Tongue (tissue), 2 donors: ENCODE measurements around the gene ABCA3. TPM values are rescaled to one million over a fixed set of nuclear protein-coding genes. Genes with fewer than 3 reads are reported as not detected.
"Not testable (repeated sequence)": the region's sequence is repeated elsewhere in the genome, so short reads cannot be mapped to it uniquely, and the experiment has no call there.

ENCODE experiments used
- DNase-seq: peaks from one replicate; pipeline ENCODE4 v3.0.0-alpha.2; 2015
- total RNA-seq: library from RNA; depleted of rRNA; stranded (reverse); fragments of >200 nt; gene quantifications from one replicate; pipeline ENCODE4 v1.2.3, GENCODE V29; 2014

The ABCA3 gene
- 8.7 TPM for total RNA-seq

GRCh38 chr16:2340564-2341455 lies at the start of gene ABCA3:
TSS of gene ABCA3 (minus strand) at chr16:2340728. CDS start at chr16:2326466, 14,262 bp downstream.
- peak; percentile 98 for DNase-seq

GRCh38 chr16:2388875-2389433 lies 48.4 kb upstream of the ABCA3 start:
- no peak for DNase-seq

GRCh38 chr16:2388139-2388874 lies 47.8 kb upstream of the ABCA3 start:
- no peak for DNase-seq

- DNase-seq, result no peak
Observed at GRCh38 chr16:2386990-2387389, 46.5 kb upstream of the ABCA3 start.

GRCh38 chr16:2385982-2386381 lies 45.5 kb upstream of the ABCA3 start:
- not testable (repeated sequence) for DNase-seq

GRCh38 chr16:2385190-2385836 lies 44.8 kb upstream of the ABCA3 start:
- no peak for DNase-seq

GRCh38 chr16:2384426-2384825 lies 43.9 kb upstream of the ABCA3 start:
- DNase-seq, result no peak

GRCh38 chr16:2383501-2383900 lies 43.0 kb upstream of the ABCA3 start:
- no peak for DNase-seq

GRCh38 chr16:2374644-2375043 lies 34.1 kb upstream of the ABCA3 start:
- DNase-seq, result no peak

GRCh38 chr16:2373176-2373575 lies 32.6 kb upstream of the ABCA3 start:
- no peak for DNase-seq

- no peak for DNase-seq
Observed at GRCh38 chr16:2372684-2373083, 32.2 kb upstream of the ABCA3 start.

- no peak for DNase-seq
Observed at GRCh38 chr16:2371421-2371820, 30.9 kb upstream of the ABCA3 start.

- DNase-seq, result no peak
Observed at GRCh38 chr16:2370721-2371120, 30.2 kb upstream of the ABCA3 start.

GRCh38 chr16:2366660-2367309 lies 26.3 kb upstream of the ABCA3 start:
- no peak for DNase-seq

GRCh38 chr16:2365397-2366294 lies 25.1 kb upstream of the ABCA3 start:
- DNase-seq, result peak; percentile 45

- no peak for DNase-seq
Observed at GRCh38 chr16:2364638-2365210, 24.2 kb upstream of the ABCA3 start.

- no peak for DNase-seq
Observed at GRCh38 chr16:2362218-2362617, 21.7 kb upstream of the ABCA3 start.

- no peak for DNase-seq
Observed at GRCh38 chr16:2361129-2361528, 20.6 kb upstream of the ABCA3 start.

- no peak for DNase-seq
Observed at GRCh38 chr16:2359919-2360318, 19.4 kb upstream of the ABCA3 start.

GRCh38 chr16:2358811-2359210 lies 18.3 kb upstream of the ABCA3 start:
- no peak for DNase-seq

- DNase-seq, result no peak
Observed at GRCh38 chr16:2357331-2357730, 16.8 kb upstream of the ABCA3 start.
